ENCODE measurements around the gene KCNN4.
"Not testable (repeated sequence)": the region's sequence is repeated elsewhere in the genome, so short reads cannot be mapped to it uniquely, and the experiment has no call there.

KCNN4 gene

DNA sequence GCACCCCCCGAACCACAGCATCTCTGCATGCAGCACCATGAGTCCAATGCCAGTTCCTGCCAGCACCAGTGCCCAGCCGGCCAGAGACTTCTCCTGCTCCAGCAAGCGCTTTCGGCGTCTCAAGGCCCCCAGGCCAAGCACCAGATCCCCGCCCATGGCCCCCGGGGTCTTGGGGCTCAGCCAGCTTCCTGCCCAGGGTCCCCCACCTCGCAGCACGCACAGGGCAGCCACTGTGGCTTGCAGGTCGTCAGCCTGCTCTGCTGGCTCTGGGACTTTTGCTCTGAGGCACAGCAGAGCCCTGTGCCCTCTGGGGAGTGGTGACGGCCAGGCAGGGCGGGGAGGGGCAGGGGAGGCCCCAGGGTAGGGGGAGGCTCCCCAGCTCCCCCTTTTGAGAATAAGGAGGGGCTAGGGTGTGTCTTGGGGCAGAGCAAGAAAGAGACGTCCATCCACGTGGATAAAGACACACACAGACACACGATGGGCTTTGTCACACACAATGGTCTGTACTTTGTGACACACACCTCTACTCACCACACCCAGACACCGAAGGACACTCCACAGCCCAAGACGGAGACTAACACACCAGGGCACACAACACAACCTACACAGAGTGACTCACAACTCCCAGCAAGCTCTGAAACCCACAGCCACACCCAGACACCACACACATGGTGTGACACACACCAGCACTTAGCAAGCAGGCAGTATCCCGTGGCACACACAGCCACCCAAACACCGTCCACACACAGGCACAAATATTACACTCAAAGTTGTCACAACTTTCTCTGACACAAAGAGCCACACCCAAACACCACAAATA, at the start of gene KCNN4:
KCNN4 (minus strand) TSS at position 268 of the 820 bp plus-strand sequence; CDS start at position 156, 112 bp downstream.
- TF ChIP-seq, protein P1, sequence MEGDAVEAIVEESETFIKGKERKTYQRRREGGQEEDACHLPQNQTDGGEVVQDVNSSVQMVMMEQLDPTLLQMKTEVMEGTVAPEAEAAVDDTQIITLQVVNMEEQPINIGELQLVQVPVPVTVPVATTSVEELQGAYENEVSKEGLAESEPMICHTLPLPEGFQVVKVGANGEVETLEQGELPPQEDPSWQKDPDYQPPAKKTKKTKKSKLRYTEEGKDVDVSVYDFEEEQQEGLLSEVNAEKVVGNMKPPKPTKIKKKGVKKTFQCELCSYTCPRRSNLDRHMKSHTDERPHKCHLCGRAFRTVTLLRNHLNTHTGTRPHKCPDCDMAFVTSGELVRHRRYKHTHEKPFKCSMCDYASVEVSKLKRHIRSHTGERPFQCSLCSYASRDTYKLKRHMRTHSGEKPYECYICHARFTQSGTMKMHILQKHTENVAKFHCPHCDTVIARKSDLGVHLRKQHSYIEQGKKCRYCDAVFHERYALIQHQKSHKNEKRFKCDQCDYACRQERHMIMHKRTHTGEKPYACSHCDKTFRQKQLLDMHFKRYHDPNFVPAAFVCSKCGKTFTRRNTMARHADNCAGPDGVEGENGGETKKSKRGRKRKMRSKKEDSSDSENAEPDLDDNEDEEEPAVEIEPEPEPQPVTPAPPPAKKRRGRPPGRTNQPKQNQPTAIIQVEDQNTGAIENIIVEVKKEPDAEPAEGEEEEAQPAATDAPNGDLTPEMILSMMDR (IDR thresholded peaks at IDR 0.05), result no peak
- no peaks in the 10 kb centered on the region for H3K9me3 ChIP-seq
- peaks cover 55 to 63% of the 10 kb centered on the region in 2 experiments for H3K4me1 ChIP-seq (ENCODE audit: control insufficient read depth in 1 of 2, insufficient read depth in 1 of 2, low read depth in 1 of 2, low read length in 1 of 2)
- peak within 1 kb of the TSS; percentile 80 for H3K27ac ChIP-seq
- no peak within 1 kb of the TSS for H3K4me3 ChIP-seq (ENCODE audit: low read depth in 1 of 2, low read length in 1 of 2)
- no peaks in the 10 kb centered on the region for H3K36me3 ChIP-seq
- H3K27me3 ChIP-seq, result no peaks in the 10 kb centered on the region

DNA sequence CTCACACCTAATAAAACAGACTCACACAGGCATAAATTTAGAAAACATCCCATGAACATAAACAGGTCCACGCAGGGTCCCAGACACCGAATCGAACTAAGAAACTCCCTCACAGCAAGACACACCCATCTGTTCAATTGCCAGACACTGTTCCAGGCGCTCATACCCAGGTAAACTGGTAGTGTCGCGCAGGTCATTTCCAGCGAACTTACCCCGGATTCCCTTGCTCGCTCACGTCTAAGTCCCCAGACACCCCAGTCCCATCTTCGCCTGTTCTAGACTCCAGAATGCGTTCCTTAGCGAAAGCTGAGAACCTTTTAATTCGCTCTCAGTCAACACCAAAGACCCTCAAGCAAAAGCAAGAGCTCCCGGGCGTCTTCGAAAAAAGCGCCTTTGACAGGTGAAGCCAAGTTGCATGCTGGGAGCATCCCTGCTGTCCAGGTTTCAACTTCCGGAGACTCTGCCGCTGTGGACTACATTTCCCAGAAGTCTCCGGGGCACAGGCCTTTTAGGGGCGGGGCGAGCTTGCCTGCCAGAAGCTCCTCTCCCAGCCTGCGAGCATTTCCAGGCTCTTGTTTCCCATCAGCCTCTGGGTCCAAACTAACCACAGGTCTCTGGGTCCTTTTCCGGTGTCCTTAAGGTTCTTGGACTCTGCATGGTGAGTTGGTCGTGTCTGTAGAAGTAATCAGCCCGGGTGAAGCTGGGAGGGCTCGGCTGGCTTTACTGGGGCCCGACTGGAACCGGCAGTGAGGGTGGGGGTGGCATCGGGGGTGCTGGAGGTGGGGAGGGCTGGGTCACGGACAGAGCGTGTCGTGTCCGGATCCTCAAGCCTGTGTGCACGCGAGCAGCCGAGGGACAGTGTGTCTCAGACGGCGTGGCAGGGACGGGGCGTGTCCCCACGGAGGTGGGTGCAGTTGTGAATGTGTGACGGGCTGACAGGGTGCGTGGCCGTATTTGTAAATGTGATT, 46.3 kb upstream of the KCNN4 start, which contains the start of gene ZNF283:
ZNF283 (plus strand) TSS at position 535 of the 968 bp plus-strand sequence. CDS start 6,184 bp downstream, outside the sequence.
- no peaks in the 10 kb centered on the region for H3K36me3 ChIP-seq
- TF ChIP-seq, protein P1 (IDR thresholded peaks at IDR 0.05), result no peak
- peak within 1 kb of the TSS; percentile 76 to 77 for H3K4me3 ChIP-seq (ENCODE audit: low read depth in 1 of 2, low read length in 1 of 2)
- H3K9me3 ChIP-seq, result no peaks in the 10 kb centered on the region
- peak within 1 kb of the TSS; percentile 41 for H3K27ac ChIP-seq
- H3K27me3 ChIP-seq, result peaks cover 44% of the 10 kb centered on the region
- peaks cover 11 to 14% of the 10 kb centered on the region in 2 experiments for H3K4me1 ChIP-seq (ENCODE audit: control insufficient read depth in 1 of 2, insufficient read depth in 1 of 2, low read depth in 1 of 2, low read length in 1 of 2)

- not testable (repeated sequence) for H3K9me3 ChIP-seq; H3K27ac ChIP-seq; H3K36me3 ChIP-seq; H3K4me3 ChIP-seq (ENCODE audit: low read depth in 1 of 2, low read length in 1 of 2)
- Histone ChIP-seq H3K27me3 (peaks cover 69% of the 10 kb centered on the region), H3K4me1 (ENCODE audit: control insufficient read depth in 1 of 2, insufficient read depth in 1 of 2, low read depth in 1 of 2, low read length in 1 of 2) (peaks cover 18 to 22% of the 10 kb centered on the region in 2 experiments)
These were observed 43.8 kb upstream of the KCNN4 start for GRCh38 chr19:43824572-43824971.

- not testable (repeated sequence) for H3K4me3 ChIP-seq (ENCODE audit: low read depth in 1 of 2, low read length in 1 of 2); H3K36me3 ChIP-seq; H3K27ac ChIP-seq; H3K9me3 ChIP-seq
- Histone ChIP-seq H3K4me1 (ENCODE audit: control insufficient read depth in 1 of 2, insufficient read depth in 1 of 2, low read depth in 1 of 2, low read length in 1 of 2) (peaks cover 18 to 22% of the 10 kb centered on the region in 2 experiments), H3K27me3 (peaks cover 75% of the 10 kb centered on the region)
These were observed 43.1 kb upstream of the KCNN4 start for GRCh38 chr19:43823856-43824255.

DNA sequence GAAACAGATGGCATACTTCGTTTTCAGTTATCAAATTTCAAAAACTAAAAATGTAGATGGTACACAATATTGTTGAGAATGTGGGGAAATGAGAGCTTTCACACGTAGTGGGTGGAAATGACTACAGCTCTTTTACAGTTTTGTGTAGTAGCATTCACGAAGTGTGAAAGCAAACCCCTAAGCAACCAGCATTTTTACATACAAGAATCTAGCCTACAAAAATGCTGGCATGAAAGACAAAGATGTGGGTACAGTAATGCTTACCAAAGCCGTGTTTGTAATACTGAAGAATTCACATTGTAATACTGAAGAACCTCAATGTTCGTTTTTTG, 40.1 kb upstream of the KCNN4 start:
- Histone ChIP-seq H3K27me3 (peaks cover 79% of the 10 kb centered on the region), H3K27ac (no peak overlapping the region), H3K4me1 (ENCODE audit: control insufficient read depth in 1 of 2, insufficient read depth in 1 of 2, low read depth in 1 of 2, low read length in 1 of 2) (peaks cover 7 to 8% of the 10 kb centered on the region in 2 experiments), H3K36me3 (no peaks in the 10 kb centered on the region), H3K9me3 (no peaks in the 10 kb centered on the region), H3K4me3 (ENCODE audit: low read depth in 1 of 2, low read length in 1 of 2) (no peak overlapping the region)
- TF ChIP-seq, protein P1 (IDR thresholded peaks at IDR 0.05), result no peak

DNA sequence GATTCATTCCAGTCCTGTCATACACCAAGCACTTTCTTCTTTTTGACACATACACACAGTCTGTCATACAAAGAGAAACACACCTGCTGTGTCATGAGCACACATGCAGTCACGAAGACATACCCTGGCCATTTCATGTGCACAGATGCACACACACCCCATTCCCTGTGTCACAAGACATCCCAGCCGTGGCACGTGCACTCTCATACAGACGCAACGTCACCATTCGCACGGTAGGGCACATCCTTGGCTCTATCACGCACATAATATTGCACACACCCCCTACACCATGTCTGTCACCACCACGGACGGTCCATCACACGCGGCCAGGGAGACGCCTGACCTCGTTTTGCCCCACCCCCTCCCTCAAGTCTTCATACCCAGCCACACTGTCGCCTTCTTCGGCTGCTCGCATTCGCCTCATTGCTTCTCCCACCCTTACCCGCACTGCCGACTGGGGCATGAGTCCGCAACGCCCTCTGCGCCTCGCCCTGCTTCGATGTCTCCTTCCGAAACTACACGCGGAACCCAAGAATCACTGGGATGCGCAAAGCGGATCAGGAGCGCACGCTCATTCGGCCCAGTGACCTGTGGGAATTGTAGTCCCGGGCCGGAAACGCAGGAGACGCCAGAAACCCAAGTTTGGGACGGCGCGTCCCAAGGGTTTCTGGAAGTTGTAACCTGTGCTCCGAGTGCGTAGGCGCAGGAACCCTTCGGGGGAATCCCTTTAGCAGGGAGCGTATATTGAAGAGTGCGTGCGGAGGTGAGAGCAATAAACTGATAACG, 39.5 kb upstream of the KCNN4 start:
- H3K27me3 ChIP-seq, result peaks cover 74% of the 10 kb centered on the region
- no peak overlapping the region for H3K27ac ChIP-seq
- H3K4me1 ChIP-seq (ENCODE audit: control insufficient read depth in 1 of 2, insufficient read depth in 1 of 2, low read depth in 1 of 2, low read length in 1 of 2), result peaks cover 7 to 8% of the 10 kb centered on the region in 2 experiments
- TF ChIP-seq, protein P1 (IDR thresholded peaks at IDR 0.05), result no peak
- H3K36me3 ChIP-seq, result no peaks in the 10 kb centered on the region
- H3K9me3 ChIP-seq, result no peaks in the 10 kb centered on the region
- H3K4me3 ChIP-seq (ENCODE audit: low read depth in 1 of 2, low read length in 1 of 2), result no peak overlapping the region

Measured in neutrophil (primary cell).